Activated T-cell treated with anti-CD3 and anti-CD28 coated beads, Interleukin-2, amount 50 U/mL, for 4 hours (primary cell): ENCODE results near the gene GLRX2. TPM values are rescaled to one million over a fixed set of nuclear protein-coding genes. Genes with fewer than 3 reads are reported as not detected.
"Not testable (repeated sequence)": the region's sequence is repeated elsewhere in the genome, so short reads cannot be mapped to it uniquely, and the experiment has no call there.

ENCODE experiments used
- ATAC-seq, 2 donors: fragments of 200-7000 bp; cut with Tn5 transposase; one replicate each; pipeline ENCODE4 v1.10.0; 2021
- DNase-seq: peaks from one replicate; pipeline ENCODE4 v3.0.0-alpha.2; 2020
- H3K27me3 Mint-ChIP-seq: one replicate; pipeline ENCODE4 v1.8.0; 2021; ENCODE audit warnings: low read depth, mixed read lengths
- H3K36me3 Mint-ChIP-seq: one replicate; pipeline ENCODE4 v1.8.0; 2022; ENCODE audit warnings: mixed read lengths; ENCODE audit not compliant: insufficient read depth
- H3K4me1 Mint-ChIP-seq: one replicate; pipeline ENCODE4 v1.8.0; 2021; ENCODE audit warnings: low read depth, mixed read lengths
- H3K4me3 Mint-ChIP-seq: one replicate; pipeline ENCODE4 v1.8.0; 2021; ENCODE audit warnings: mild to moderate bottlenecking, moderate library complexity, mixed read lengths
- H3K9me3 Mint-ChIP-seq: one replicate; pipeline ENCODE4 v1.8.0; 2021; ENCODE audit warnings: mixed read lengths
- total RNA-seq, 3 donors: library from RNA; stranded (reverse); gene quantifications; one replicate each; pipeline ENCODE4 v1.2.1, GENCODE V29; 2021

Gene GLRX2
- total RNA-seq, 3 donors from 2014 or later = 21.4 to 29.3 (median 29.3) TPM

- DNase-seq (no peak), ATAC-seq (no peak)
- Mint-ChIP-seq H3K9me3 (no peaks in the 10 kb centered on the region), H3K27me3 (no peaks in the 10 kb centered on the region), H3K36me3 (no peaks in the 10 kb centered on the region), H3K4me3 (no peak overlapping the region), H3K4me1 (peaks cover 31% of the 10 kb centered on the region)
These were observed 13.9 kb upstream of the GLRX2 start for GRCh38 chr1:193118803-193119730.

DNA sequence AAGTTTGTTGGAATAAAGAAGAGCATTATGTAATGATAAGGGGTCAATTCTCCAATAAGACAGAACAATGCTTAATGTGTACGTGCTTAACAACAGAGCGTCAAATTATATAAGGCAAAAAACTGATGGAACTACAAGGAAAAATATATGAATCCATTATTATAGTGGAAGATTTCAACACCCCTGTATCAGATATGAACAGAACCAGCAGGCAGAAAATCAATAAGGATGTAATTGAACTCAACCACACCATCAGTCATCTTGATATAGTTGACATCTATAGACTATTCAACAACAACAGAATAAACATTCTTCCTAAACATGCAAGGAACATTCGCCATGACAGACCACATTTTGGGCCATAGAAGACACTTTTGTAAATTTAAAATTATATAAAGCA is 13.0 kb upstream of the GLRX2 start:
- Mint-ChIP-seq H3K27me3 (no peaks in the 10 kb centered on the region), H3K4me1 (peaks cover 22% of the 10 kb centered on the region), H3K36me3 (no peaks in the 10 kb centered on the region), H3K4me3 (no peak overlapping the region), H3K9me3 (no peaks in the 10 kb centered on the region)
- DNase-seq (no peak), ATAC-seq (no peak)

DNA sequence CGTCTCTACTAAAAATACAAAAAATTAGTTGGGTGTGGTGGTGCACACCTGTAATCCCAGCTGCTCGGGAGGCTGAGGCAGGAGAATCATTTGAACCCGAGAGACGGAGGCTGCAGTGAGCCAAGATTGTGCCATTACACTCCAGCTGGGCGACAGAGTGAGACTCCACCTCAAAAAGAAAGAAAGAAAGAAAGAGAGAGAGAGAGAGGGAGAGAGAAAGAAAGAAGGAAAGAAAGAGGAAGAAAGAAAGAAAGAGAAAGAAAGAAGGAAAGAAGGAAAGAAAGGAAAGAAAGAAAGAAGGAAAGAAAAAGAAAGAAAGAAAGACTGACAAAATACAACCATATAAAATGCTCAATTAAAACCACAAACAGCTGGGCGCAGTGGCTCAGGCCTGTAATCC is 12.0 kb upstream of the GLRX2 start:
- not testable (repeated sequence) for H3K27me3 Mint-ChIP-seq, H3K9me3 Mint-ChIP-seq, ATAC-seq, H3K36me3 Mint-ChIP-seq, DNase-seq, H3K4me3 Mint-ChIP-seq
- peaks cover 16% of the 10 kb centered on the region for H3K4me1 Mint-ChIP-seq

DNA sequence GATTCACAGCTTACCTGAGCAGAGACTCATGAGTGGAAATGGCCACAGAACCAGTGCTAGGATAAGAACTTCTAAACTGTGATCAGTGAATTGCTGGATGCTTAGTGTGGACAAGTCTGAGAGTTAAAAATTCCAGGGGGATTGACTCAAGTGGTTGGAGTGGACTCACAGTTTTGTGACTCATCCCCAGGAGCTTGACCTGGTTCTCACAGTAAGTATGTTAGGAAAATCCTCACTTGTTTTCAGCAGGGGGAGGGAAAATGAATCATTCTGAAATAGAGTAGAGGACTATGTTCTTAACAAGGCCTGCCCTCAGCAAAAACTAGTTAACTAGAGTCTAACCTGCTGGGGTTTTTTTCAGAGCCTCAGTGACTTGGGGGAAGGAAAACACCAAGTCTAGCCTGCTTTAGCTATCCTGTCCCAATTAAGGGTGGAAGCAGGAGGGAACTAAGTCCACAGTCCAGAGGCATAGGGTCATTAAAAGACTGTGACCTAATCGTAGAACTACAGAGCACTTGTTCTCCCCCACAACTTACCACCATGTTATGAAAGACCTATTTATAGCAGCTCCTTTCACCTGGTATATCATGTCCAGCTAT is 10.5 kb upstream of the GLRX2 start:
- Mint-ChIP-seq H3K36me3 (no peaks in the 10 kb centered on the region), H3K4me3 (no peak overlapping the region)

GRCh38 chr1:193114485-193115095 is 9.4 kb upstream of the GLRX2 start:
- no peak overlapping the region for H3K4me3 Mint-ChIP-seq
- no peak for ATAC-seq
- no peak for DNase-seq
- no peaks in the 10 kb centered on the region for H3K9me3 Mint-ChIP-seq
- no peaks in the 10 kb centered on the region for H3K36me3 Mint-ChIP-seq
- H3K4me1 Mint-ChIP-seq = peaks cover 6% of the 10 kb centered on the region
- H3K27me3 Mint-ChIP-seq = no peaks in the 10 kb centered on the region

More for the DNA sequence above, 10.5 kb upstream of the GLRX2 start:
- H3K9me3 Mint-ChIP-seq = no peaks in the 10 kb centered on the region
- ATAC-seq (no peak), DNase-seq (no peak)
- no peaks in the 10 kb centered on the region for H3K27me3 Mint-ChIP-seq
- H3K4me1 Mint-ChIP-seq = peaks cover 8% of the 10 kb centered on the region

DNA sequence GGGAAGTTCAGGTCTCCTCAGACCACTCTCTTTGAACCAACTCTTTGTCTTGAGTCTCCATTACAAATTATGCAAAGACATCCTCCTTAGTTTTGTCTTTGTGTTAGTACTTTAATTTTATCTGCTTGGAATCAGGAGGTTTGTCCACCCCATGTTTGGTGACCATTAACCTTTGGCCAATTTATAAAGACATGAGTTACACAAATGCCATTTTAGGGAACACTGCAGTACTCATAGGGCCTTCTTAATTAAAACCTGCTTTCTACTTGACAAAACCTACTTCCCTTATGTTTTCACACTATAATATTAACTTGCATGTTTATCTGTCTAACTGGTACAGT is 8.7 kb upstream of the GLRX2 start:
- Mint-ChIP-seq H3K36me3 (no peaks in the 10 kb centered on the region), H3K4me3 (no peak overlapping the region), H3K4me1 (peaks cover 6% of the 10 kb centered on the region), H3K9me3 (no peaks in the 10 kb centered on the region), H3K27me3 (no peaks in the 10 kb centered on the region)
- ATAC-seq = no peak
- no peak for DNase-seq

GRCh38 chr1:193113258-193113991 is 8.2 kb upstream of the GLRX2 start:
- ATAC-seq = no peak
- no peak for DNase-seq
- H3K9me3 Mint-ChIP-seq = no peaks in the 10 kb centered on the region
- peaks cover under 1% of the 10 kb centered on the region for H3K4me1 Mint-ChIP-seq
- H3K36me3 Mint-ChIP-seq = no peaks in the 10 kb centered on the region
- no peak overlapping the region for H3K4me3 Mint-ChIP-seq
- no peaks in the 10 kb centered on the region for H3K27me3 Mint-ChIP-seq

- Mint-ChIP-seq H3K4me1 (no peaks in the 10 kb centered on the region), H3K4me3 (no peak overlapping the region), H3K9me3 (no peaks in the 10 kb centered on the region), H3K36me3 (no peaks in the 10 kb centered on the region), H3K27me3 (no peaks in the 10 kb centered on the region)
- no peak for ATAC-seq
- no peak for DNase-seq
These were observed 6.5 kb upstream of the GLRX2 start for GRCh38 chr1:193111641-193112090.

GRCh38 chr1:193110864-193111263 is 5.7 kb upstream of the GLRX2 start:
- Mint-ChIP-seq H3K36me3 (no peaks in the 10 kb centered on the region), H3K4me1 (no peaks in the 10 kb centered on the region), H3K9me3 (no peaks in the 10 kb centered on the region), H3K27me3 (no peaks in the 10 kb centered on the region), H3K4me3 (no peak overlapping the region)
- DNase-seq (no peak), ATAC-seq (no peak)

DNA sequence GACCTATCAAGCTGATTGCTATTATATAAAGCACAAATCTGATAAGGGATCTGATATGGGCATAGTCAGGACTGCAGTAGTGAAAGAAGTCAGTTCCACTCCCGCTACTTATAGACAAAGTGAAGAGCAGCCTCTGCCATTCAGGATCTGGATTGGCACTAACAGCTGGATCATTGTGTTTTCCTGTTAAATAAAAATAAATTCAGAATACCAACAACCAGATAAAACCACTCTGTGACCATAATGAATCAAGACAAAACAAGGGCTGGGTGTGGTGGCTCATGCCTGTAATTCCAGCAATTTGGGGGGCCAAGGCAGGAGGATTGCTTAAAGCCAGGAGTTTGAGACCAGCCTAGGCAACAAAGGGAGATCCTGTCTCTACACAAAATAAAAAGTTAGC is 5.0 kb upstream of the GLRX2 start:
- Mint-ChIP-seq H3K4me3 (no peak overlapping the region), H3K9me3 (no peaks in the 10 kb centered on the region), H3K4me1 (peaks cover 2% of the 10 kb centered on the region), H3K27me3 (no peaks in the 10 kb centered on the region), H3K36me3 (no peaks in the 10 kb centered on the region)
- DNase-seq (no peak), ATAC-seq (no peak)

DNA sequence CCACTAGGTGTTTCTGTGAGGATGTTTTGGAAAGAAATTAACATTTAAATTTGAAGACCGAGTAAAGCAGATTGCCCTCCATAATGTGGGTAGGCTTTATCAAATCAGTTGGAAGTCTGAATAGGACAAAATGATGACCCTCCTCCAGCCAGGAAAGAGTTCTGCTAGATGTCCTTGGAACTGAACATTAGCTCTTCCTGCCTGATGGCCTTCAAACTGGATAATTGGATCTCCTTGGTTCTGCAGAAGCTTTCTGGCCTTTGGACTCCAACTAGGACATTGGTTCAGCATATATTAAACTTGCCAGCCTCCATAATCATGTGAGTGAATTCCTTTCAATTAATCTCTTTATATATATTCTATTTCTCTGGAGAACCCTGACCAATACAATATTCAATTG is 4.4 kb upstream of the GLRX2 start:
- Mint-ChIP-seq H3K36me3 (no peaks in the 10 kb centered on the region), H3K4me3 (no peak overlapping the region), H3K4me1 (peaks cover 2% of the 10 kb centered on the region), H3K9me3 (no peaks in the 10 kb centered on the region), H3K27me3 (no peaks in the 10 kb centered on the region)
- DNase-seq (no peak), ATAC-seq (no peak)

GRCh38 chr1:193108471-193108870 is 3.3 kb upstream of the GLRX2 start:
- no peaks in the 10 kb centered on the region for H3K36me3 Mint-ChIP-seq

GRCh38 chr1:193105821-193106177 is 585 bp upstream of the GLRX2 start:
- H3K27me3 Mint-ChIP-seq = no peaks in the 10 kb centered on the region
- peak overlapping the region; percentile 92 for H3K4me3 Mint-ChIP-seq
- H3K4me1 Mint-ChIP-seq = peaks cover 17% of the 10 kb centered on the region
- DNase-seq (no peak), ATAC-seq (no peak)
- no peaks in the 10 kb centered on the region for H3K36me3 Mint-ChIP-seq
- H3K9me3 Mint-ChIP-seq = no peaks in the 10 kb centered on the region

More at GRCh38 chr1:193108471-193108870, 3.3 kb upstream of the GLRX2 start:
- H3K4me1 Mint-ChIP-seq = peaks cover 10% of the 10 kb centered on the region
- no peaks in the 10 kb centered on the region for H3K9me3 Mint-ChIP-seq
- ATAC-seq (no peak), DNase-seq (no peak)
- H3K4me3 Mint-ChIP-seq = no peak overlapping the region
- H3K27me3 Mint-ChIP-seq = no peaks in the 10 kb centered on the region

- Mint-ChIP-seq H3K9me3 (no peaks in the 10 kb centered on the region), H3K36me3 (no peaks in the 10 kb centered on the region), H3K27me3 (no peaks in the 10 kb centered on the region), H3K4me3 (peak overlapping the region; percentile 92), H3K4me1 (peaks cover 17% of the 10 kb centered on the region)
- ATAC-seq (peak; percentile 31 to 42), DNase-seq (no peak)
These were observed 710 bp downstream of the GLRX2 start for GRCh38 chr1:193104502-193104906.
